GM23248 (cell line): ENCODE measurements around the gene LEFTY2.

ENCODE experiments used
- EZH2 ChIP-seq: fragments of 200-600 bp; sonication (generic); IDR thresholded peaks from 2 replicates; pipeline ENCODE4 v1.6.1; 2018; ENCODE audit warnings: antibody characterized with exemption, mild to moderate bottlenecking; ENCODE audit not compliant: insufficient read depth, poor library complexity, severe bottlenecking
- EZH2phosphoT487 ChIP-seq: fragments of 200-600 bp; sonication (generic); IDR thresholded peaks from 2 replicates; pipeline ENCODE4 v1.6.1; 2018; ENCODE audit warnings: antibody characterized with exemption, moderate library complexity, mild to moderate bottlenecking, low read depth; ENCODE audit not compliant: insufficient read depth

DNA sequence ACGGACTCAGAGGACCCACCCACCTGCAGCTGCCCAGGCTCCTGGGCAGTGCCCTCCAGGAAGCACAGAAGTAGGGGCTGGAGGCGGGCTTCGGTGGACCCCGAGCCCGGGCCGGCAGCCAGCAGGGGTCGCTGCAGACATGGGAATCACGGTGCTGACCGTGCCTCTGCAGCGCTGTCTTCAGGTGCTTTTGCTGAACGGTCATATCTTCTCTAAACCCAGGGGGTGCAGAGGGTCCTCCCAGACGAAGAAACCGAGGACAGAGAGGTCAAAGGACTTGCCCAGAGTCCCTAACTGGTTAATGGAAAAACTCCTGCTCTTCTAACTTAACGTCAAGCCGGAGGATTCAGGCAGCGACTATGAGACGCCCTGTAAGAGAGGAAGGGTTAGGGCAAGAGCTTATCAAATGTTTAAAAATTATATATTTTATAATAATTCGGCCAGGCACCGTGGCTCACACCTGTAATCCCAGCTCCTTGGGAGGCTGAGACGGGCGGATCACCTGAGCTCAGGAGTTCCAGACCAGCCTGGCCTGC is 21.5 kb upstream of the LEFTY2 start:
- no peak for TF ChIP-seq EZH2phosphoT487
- no peak for TF ChIP-seq EZH2
